HG02763 (cell line): ENCODE measurements around the gene DLG2.
"Not testable (repeated sequence)": the region's sequence is repeated elsewhere in the genome, so short reads cannot be mapped to it uniquely, and the experiment has no call there.

ENCODE experiments used
- ATAC-seq: cut with Tn5 transposase; IDR thresholded peaks from one replicate; pipeline ENCODE4 v1.9.1; 2021; ENCODE audit warnings: mild to moderate bottlenecking, moderate library complexity; ENCODE audit not compliant: unreplicated experiment

The DLG2 gene

GRCh38 chr11:83422641-83423040, 2204.5 kb downstream of the DLG2 start:
- ATAC-seq: not testable (repeated sequence)

DNA sequence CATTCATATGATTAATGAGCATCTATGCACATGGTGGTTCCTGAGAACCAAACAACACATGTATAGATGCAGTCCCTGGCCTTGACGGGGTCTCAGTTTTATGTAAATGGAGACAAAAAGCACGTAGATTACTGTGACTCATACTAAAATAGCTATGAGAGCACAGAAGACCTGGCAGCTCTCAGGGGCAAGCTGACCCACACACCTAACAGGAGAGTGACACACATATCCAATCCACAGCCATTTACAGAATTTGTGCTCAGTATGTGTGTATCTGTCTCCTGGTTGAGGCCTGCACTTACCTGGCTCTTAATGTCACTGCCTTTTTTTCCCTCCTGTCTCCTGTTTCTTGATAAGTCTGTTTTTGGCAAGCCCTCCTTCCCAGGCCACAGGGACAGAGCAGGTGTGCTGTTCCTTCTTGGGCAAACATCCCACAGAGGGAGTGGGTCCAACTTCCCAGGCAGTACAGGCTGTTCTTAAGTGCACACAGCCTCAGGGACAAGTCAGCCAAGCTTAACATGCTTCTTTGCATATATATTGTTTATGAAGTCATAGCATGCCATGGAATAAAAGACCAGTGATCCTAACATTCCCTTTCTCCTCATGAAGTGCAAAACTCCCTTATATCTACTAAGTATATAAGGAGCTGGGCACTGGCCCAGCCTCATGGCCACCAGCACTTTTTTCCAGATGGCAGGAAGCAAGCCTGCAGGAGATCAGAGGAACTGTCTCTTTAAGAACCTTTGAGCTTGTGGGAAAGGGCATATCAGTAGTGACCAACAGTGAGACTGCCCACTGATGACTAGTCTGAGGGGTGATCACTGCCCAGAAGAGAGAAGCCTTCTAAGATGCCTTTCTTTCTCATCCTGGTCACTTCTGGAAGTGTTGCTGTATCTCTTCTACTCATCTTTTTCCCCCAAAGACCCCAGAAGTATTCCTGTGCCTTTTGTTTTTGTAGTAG, 2216.3 kb downstream of the DLG2 start:
- no peak for ATAC-seq

GRCh38 chr11:83409891-83410290, 2217.3 kb downstream of the DLG2 start:
- no peak for ATAC-seq

GRCh38 chr11:83409476-83409875, 2217.7 kb downstream of the DLG2 start:
- ATAC-seq: no peak

- ATAC-seq: no peak
Measured at GRCh38 chr11:83408946-83409345, 2218.2 kb downstream of the DLG2 start.
